Ovary (tissue), 9 donors: ENCODE data around the gene ANKRD44. TPM values are rescaled to one million over a fixed set of nuclear protein-coding genes. Genes with fewer than 3 reads are reported as not detected.

Experiments
- DNase-seq, 5 donors: peaks; one replicate each; pipeline ENCODE4 v3.0.0-alpha.2; 2019 to 2020
- H3K27ac ChIP-seq, 2 donors: fragments of 200-600 bp; one replicate each; pipeline versions ENCODE4 v1.5.1 to v1.8.0; 2019 to 2022
- H3K27me3 ChIP-seq: fragments of 200-600 bp; one replicate; pipeline ENCODE4 v1.8.0; 2022
- H3K36me3 ChIP-seq: fragments of 200-600 bp; sonication (generic); one replicate; pipeline ENCODE4 v1.5.1; 2019
- H3K4me1 ChIP-seq: one replicate; pipeline ENCODE4 v1.8.1; 2013; ENCODE audit warnings: mild to moderate bottlenecking, moderate library complexity; ENCODE audit not compliant: insufficient read depth
- H3K4me3 ChIP-seq: fragments of 200-600 bp; sonication (generic); one replicate; pipeline ENCODE4 v1.5.1; 2017
- H3K9me3 ChIP-seq, 2 donors: fragments of 200-600 bp in 1 of 2; sonication (generic) in 1 of 2; one replicate each; pipeline versions ENCODE4 v1.5.1 to v1.8.1; 2013 to 2019; ENCODE audit warnings: mild to moderate bottlenecking in 1 of 2, moderate library complexity in 1 of 2
- EP300 ChIP-seq: sonication (generic); formaldehyde crosslinking; IDR thresholded peaks from one replicate; pipeline ENCODE4 v1.6.1; 2017; ENCODE audit warnings: antibody characterized with exemption
- POLR2A ChIP-seq: fragments of 450-650 bp; IDR thresholded peaks from one replicate; pipeline ENCODE4 v1.6.1; 2017; ENCODE audit warnings: antibody characterized with exemption, mild to moderate bottlenecking, moderate library complexity
- WGBS, 3 donors: extraction: QIAGEN DNeasy Blood & Tissue Kit in 1 of 3; methylation state at CpG; one replicate each; pipeline versions ENCODE4 v1.1.5 to v1.1.7; 2013 to 2017; 5-methylcytosine and 5-hydroxymethylcytosine counted together
- intact Hi-C, 4 donors: fragments of 100-400 bp; cut with DNase I; formaldehyde crosslinking; loops; one replicate each; pipeline versions ENCODE4 v1.11.0 to v1.15.1; 2022 to 2023
- polyA plus RNA-seq, 2 donors: library from polyadenylated mRNA; stranded (reverse); fragments of 200-250 nt in 1 of 2; fragments of 350-450 nt in 1 of 2; fragmentation: Illumina TruSeq in 1 of 2; extraction: RNeasy Lipid Tissue Mini Kit (QIAGEN cat#74804) in 1 of 2; gene quantifications; one replicate each; pipeline ENCODE4 v1.2.3, GENCODE V29; 2013 to 2014
- total RNA-seq, 7 donors: library from RNA; depleted of rRNA in 2 of 7; stranded (reverse); fragments of >200 nt in 2 of 7; fragmentation: NEBNext Ultra II Directional in 3 of 7; extraction: Animal tissue kit (Norgen Biotek cat#: 25700) in 3 of 7; gene quantifications; one replicate each; pipeline versions ENCODE4 v1.1.0 to v1.2.4, GENCODE V29; 2016 to 2023
- TF ChIP-seq, protein P1 (sequence below), 3 donors: fragments of 450-650 bp in 2 of 3; fragments of 200-600 bp in 1 of 3; IDR thresholded peaks; one replicate each; pipeline versions ENCODE4 v1.5.1 to v1.8.0; 2016 to 2022; ENCODE audit warnings: antibody characterized with exemption in 3 of 3, mild to moderate bottlenecking in 1 of 3
- donor health status: DM: no; HTN: no; CAD: no; lungs with moderate emphysema.
- donor health status: DM: no; HTN: no; CAD: no.
- donor health status: Bipolar disorder and iron deficiency.
- donor health status: DM: yes; HTN: yes; CAD: no.
- donor health status: DM: no; HTN: no; CAD: no.
- donor health status: DM: yes; HTN: yes; CAD: no.

ANKRD44 gene
- total and polyA plus RNA-seq, 9 donors, result 2.6 to 60.0 (median 11.1) TPM

DNA sequence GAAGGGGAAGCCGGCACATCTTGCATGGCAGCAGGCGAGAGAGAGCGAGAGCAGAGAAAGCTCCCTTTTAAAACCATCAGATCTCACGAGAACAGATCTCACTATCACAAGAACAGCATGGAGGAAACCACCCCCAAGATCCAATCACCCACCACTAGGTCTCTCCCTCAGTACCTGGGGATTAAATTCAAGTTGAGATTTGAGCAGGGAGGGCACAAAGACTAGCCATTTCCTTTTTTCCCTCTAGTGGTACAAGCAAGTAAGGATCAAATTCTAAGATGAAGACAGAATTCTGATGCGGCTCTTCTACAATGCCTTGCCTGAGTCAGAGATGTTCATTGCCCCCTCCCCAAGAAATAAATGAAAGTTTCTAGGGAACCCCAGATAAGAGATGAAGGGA, 45.6 kb upstream of the ANKRD44 start:
- Histone ChIP-seq H3K27me3 (no peaks in the 10 kb centered on the region), H3K4me1 (no peaks in the 10 kb centered on the region), H3K9me3 (no peaks in the 10 kb centered on the region), H3K4me3 (no peak overlapping the region), H3K27ac (no peak overlapping the region), H3K36me3 (no peaks in the 10 kb centered on the region)
- no peak for TF ChIP-seq EP300
- no peak for TF ChIP-seq POLR2A
- TF ChIP-seq, protein P1, sequence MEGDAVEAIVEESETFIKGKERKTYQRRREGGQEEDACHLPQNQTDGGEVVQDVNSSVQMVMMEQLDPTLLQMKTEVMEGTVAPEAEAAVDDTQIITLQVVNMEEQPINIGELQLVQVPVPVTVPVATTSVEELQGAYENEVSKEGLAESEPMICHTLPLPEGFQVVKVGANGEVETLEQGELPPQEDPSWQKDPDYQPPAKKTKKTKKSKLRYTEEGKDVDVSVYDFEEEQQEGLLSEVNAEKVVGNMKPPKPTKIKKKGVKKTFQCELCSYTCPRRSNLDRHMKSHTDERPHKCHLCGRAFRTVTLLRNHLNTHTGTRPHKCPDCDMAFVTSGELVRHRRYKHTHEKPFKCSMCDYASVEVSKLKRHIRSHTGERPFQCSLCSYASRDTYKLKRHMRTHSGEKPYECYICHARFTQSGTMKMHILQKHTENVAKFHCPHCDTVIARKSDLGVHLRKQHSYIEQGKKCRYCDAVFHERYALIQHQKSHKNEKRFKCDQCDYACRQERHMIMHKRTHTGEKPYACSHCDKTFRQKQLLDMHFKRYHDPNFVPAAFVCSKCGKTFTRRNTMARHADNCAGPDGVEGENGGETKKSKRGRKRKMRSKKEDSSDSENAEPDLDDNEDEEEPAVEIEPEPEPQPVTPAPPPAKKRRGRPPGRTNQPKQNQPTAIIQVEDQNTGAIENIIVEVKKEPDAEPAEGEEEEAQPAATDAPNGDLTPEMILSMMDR (IDR thresholded peaks at IDR 0.05), result no peak
- intact Hi-C loops, result no loop called here
- 81 to 89% (median 82%) methylated on average over 5 of the region's 5 CpGs for WGBS, 3 donors
- DNase-seq, result no peak

DNA sequence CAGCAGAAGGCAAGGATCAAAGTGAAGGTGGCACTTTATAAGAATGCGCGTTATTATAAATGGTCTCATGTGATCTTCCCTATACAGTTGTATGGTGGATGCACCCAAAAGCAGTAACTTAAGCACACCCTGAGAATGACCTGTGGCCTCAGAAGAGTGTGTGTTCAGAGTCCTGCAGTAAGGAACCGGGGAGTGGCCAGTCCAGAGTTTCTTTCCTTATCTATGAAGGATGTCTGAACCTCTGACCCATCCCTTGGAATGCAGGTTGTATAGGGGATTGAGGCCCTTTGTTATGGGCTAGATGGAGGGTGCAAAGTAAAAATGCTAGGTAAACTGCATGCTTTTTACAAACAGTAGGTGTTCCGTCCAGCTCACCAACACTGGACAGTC, 43.6 kb upstream of the ANKRD44 start:
- H3K9me3 ChIP-seq, result no peaks in the 10 kb centered on the region
- WGBS, 3 donors, result 92 to 97% (median 96%) methylated on average over 4 of the region's 4 CpGs
- intact Hi-C loops, result no loop called here
- no peaks in the 10 kb centered on the region for H3K4me1 ChIP-seq
- H3K4me3 ChIP-seq, result no peak overlapping the region
- DNase-seq, result no peak
- no peaks in the 10 kb centered on the region for H3K27me3 ChIP-seq
- no peak overlapping the region for H3K27ac ChIP-seq
- TF ChIP-seq EP300 (no peak), POLR2A (no peak)
- TF ChIP-seq, protein P1 (IDR thresholded peaks at IDR 0.05), result no peak
- no peaks in the 10 kb centered on the region for H3K36me3 ChIP-seq

DNA sequence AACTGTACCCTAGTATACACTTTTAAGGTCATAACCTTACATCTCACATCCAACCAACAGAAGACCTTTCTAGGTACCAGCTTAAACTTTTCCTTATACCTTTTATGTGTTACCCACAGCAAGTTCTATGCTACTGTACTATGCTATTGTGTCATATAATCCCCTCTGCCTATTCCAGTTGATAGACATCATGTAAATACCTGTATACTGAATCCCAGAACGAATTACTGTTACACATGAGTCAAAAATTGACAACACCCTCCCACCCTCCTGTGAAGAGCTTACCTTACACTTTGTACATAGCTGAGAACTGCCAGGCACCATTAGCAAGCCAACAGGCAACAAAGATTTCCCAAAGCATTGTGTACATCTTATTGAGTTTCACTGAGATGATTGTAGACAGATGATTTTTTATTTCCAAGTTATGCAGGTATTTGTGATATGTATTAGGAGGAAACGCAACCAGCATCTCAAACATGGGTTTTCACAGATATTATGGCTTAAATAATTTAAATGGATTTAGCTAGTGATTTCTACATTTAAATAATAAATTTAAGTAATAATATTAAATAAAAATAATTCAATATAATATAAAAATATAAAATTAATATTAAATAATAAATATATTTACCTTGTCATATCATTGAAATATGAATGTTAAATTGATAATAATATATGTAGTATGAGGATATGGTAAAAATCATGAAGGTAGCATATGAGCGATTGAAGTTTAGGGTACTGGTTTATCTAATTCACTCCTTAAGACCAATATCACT, 43.0 kb upstream of the ANKRD44 start:
- WGBS, 3 donors, result 78 to 83% (median 80%) methylated on average over 3 of the region's 3 CpGs
- no peak for DNase-seq
- Histone ChIP-seq H3K36me3 (no peaks in the 10 kb centered on the region), H3K9me3 (no peaks in the 10 kb centered on the region), H3K27ac (no peak overlapping the region), H3K4me3 (no peak overlapping the region), H3K4me1 (no peaks in the 10 kb centered on the region), H3K27me3 (no peaks in the 10 kb centered on the region)
- TF ChIP-seq POLR2A, result no peak
- TF ChIP-seq EP300, result no peak
- TF ChIP-seq, protein P1 (IDR thresholded peaks at IDR 0.05), result no peak
- intact Hi-C loops, result no loop called here

DNA sequence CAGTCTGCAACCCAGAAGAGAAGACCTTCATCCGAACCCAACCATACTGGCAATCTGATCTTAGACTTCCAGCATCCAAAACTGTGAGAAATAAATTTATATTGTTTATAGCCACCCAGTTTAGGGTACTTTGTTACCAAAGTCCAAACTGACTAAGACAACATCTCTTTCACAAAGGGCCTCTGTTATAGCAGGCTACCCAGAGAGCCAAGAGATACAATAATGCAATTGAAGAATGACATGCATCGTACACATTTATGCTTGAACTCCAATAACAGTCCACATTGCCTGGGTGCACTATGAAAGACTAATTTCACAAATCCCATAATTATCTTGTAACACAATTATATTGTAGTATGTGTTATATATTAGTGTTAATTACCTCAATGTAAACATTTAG, 39.1 kb upstream of the ANKRD44 start:
- Histone ChIP-seq H3K4me3 (no peak overlapping the region), H3K27me3 (no peaks in the 10 kb centered on the region), H3K9me3 (no peaks in the 10 kb centered on the region), H3K4me1 (no peaks in the 10 kb centered on the region), H3K36me3 (no peaks in the 10 kb centered on the region), H3K27ac (no peak overlapping the region)
- intact Hi-C loops, result no loop called here
- DNase-seq, result no peak
- TF ChIP-seq POLR2A (no peak), EP300 (no peak)
- TF ChIP-seq, protein P1 (IDR thresholded peaks at IDR 0.05), result no peak
- 91 to 94% (median 92%) methylated on average over 2 of the region's 2 CpGs for WGBS, 3 donors
